Activated CD8-positive, alpha-beta memory T cell treated with anti-CD3 and anti-CD28 coated beads for 48 hours (primary cell): ENCODE data around the gene C1orf94.
"Not testable (repeated sequence)": the region's sequence is repeated elsewhere in the genome, so short reads cannot be mapped to it uniquely, and the experiment has no call there.

ENCODE experiments used
- DNase-seq, 3 experiments: peaks; one replicate each; pipeline ENCODE4 v3.0.0-alpha.2; 2020; ENCODE audit warnings: low read depth in 2 of 3, low spot score in 2 of 3

Gene C1orf94

GRCh38 chr1:34164771-34165391 is 11.8 kb upstream of the C1orf94 start, which contains the start of gene CSMD2:
CSMD2 (minus strand) TSS chr1:34165230; CDS start chr1:34165097, 133 bp downstream.
- DNase-seq: no peak

- no peak for DNase-seq
Observed at GRCh38 chr1:34165422-34165921, 11.2 kb upstream of the C1orf94 start.

- DNase-seq: no peak
Observed at GRCh38 chr1:34166191-34166624, 10.5 kb upstream of the C1orf94 start.

- DNase-seq: no peak
Observed at GRCh38 chr1:34166625-34167361, 9.9 kb upstream of the C1orf94 start.

GRCh38 chr1:34167389-34167788 is 9.3 kb upstream of the C1orf94 start:
- DNase-seq: no peak

- DNase-seq: no peak
Observed at GRCh38 chr1:34175744-34176143, 963 bp upstream of the C1orf94 start.

GRCh38 chr1:34178072-34178471 is 1.4 kb downstream of the C1orf94 start:
- no peak for DNase-seq

GRCh38 chr1:34183381-34183780 is 6.7 kb downstream of the C1orf94 start:
- DNase-seq: not testable (repeated sequence)

- no peak for DNase-seq
Observed at GRCh38 chr1:34186741-34187494, 10.2 kb downstream of the C1orf94 start.

- DNase-seq: no peak
Observed at GRCh38 chr1:34188418-34188817, 11.7 kb downstream of the C1orf94 start.

- no peak for DNase-seq
Observed at GRCh38 chr1:34188985-34189384, 12.3 kb downstream of the C1orf94 start.

GRCh38 chr1:34190692-34191091 is 14.0 kb downstream of the C1orf94 start:
- DNase-seq: no peak

- no peak for DNase-seq
Observed at GRCh38 chr1:34192621-34193020, 15.9 kb downstream of the C1orf94 start.

GRCh38 chr1:34199927-34200326 is 23.2 kb downstream of the C1orf94 start:
- no peak for DNase-seq

- DNase-seq: no peak
Observed at GRCh38 chr1:34212673-34213072, 36.0 kb downstream of the C1orf94 start.

GRCh38 chr1:34213956-34214355 is 37.2 kb downstream of the C1orf94 start:
- DNase-seq: no peak

GRCh38 chr1:34231441-34231840 is 54.7 kb downstream of the C1orf94 start:
- DNase-seq: no peak

GRCh38 chr1:34235594-34235993 is 58.9 kb downstream of the C1orf94 start:
- no peak for DNase-seq

GRCh38 chr1:34236089-34236488 is 59.4 kb downstream of the C1orf94 start:
- DNase-seq: no peak

GRCh38 chr1:34237151-34237815 is 60.6 kb downstream of the C1orf94 start:
- DNase-seq: no peak

GRCh38 chr1:34245967-34246366 is 69.3 kb downstream of the C1orf94 start:
- no peak for DNase-seq
